ENCODE measurements around the gene MMP15.

DNA sequence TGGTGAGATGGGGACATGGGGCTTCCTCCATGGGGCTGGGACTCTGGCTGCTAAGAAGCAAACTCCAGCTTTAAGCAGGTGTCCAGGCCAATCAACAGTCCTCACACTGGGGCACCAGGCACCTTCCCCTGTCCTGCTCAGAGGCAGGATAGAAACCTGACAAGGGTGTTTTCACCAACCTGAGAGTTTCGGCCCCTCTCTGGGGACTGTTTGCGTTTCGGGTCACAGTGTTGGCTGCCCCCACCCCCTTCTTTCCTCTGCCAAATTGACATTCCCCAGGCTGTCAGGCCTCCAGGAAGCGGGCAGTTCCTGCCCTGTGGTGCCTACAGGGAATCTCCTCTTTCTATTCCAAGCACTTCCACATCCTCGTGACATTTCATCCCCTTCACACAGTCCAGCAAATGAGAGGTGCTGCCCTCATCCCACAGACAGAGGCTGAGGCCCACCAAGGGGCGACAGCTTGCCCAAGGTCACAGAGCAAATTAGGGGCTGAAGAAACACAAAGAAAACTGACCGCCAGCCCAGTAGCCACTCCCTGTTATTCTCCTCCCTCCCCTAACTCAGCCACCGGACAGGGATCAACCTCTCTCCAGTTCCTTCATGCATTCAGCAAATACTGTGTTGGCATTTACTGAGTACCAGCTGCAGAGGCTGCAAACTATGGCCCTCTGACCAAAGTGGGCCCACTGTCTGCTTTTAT is 38.0 kb downstream of the MMP15 start:
- TF ChIP-seq, protein P1, sequence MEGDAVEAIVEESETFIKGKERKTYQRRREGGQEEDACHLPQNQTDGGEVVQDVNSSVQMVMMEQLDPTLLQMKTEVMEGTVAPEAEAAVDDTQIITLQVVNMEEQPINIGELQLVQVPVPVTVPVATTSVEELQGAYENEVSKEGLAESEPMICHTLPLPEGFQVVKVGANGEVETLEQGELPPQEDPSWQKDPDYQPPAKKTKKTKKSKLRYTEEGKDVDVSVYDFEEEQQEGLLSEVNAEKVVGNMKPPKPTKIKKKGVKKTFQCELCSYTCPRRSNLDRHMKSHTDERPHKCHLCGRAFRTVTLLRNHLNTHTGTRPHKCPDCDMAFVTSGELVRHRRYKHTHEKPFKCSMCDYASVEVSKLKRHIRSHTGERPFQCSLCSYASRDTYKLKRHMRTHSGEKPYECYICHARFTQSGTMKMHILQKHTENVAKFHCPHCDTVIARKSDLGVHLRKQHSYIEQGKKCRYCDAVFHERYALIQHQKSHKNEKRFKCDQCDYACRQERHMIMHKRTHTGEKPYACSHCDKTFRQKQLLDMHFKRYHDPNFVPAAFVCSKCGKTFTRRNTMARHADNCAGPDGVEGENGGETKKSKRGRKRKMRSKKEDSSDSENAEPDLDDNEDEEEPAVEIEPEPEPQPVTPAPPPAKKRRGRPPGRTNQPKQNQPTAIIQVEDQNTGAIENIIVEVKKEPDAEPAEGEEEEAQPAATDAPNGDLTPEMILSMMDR (optimal IDR thresholded peaks at IDR 0.05 in 1 of 3, IDR thresholded peaks at IDR 0.05 in 1 of 3, conservative IDR thresholded peaks at IDR 0.05 in 1 of 3; ENCODE audit: extremely low read depth in 1 of 3, insufficient read depth in 2 of 3, low read length in 3 of 3), result no peak
- no peak for TF ChIP-seq EZH2 (IDR thresholded peaks at IDR 0.05; ENCODE audit: low read length)

Data from keratinocyte (primary cell).